Peyer's patch (tissue), 4 donors: ENCODE results near the gene LRRC56. TPM values are rescaled to one million over a fixed set of nuclear protein-coding genes. Genes with fewer than 3 reads are reported as not detected.

Experiments used
- DNase-seq, 3 donors: peaks; one replicate each; pipeline ENCODE4 v3.0.0-alpha.2; 2017 to 2019
- H3K27ac ChIP-seq, 4 donors: fragments of 200-600 bp; sonication (generic); one replicate each; pipeline ENCODE4 v1.5.1; 2016 to 2019
- H3K27me3 ChIP-seq, 2 donors: fragments of 200-600 bp; sonication (generic); one replicate each; pipeline ENCODE4 v1.5.1; 2019
- H3K36me3 ChIP-seq, 3 donors: fragments of 200-600 bp; sonication (generic); one replicate each; pipeline ENCODE4 v1.5.1; 2016 to 2019
- H3K4me1 ChIP-seq, 4 donors: fragments of 200-600 bp; sonication (generic); one replicate each; pipeline ENCODE4 v1.5.1; 2016 to 2019
- H3K4me3 ChIP-seq, 4 donors: fragments of 200-600 bp; sonication (generic); 1 replicate in 3 of 4; 2 replicates in 1 of 4; pipeline ENCODE4 v1.5.1; 2016 to 2019; ENCODE audit warnings: mild to moderate bottlenecking in 1 of 4
- H3K9me3 ChIP-seq, 4 donors: fragments of 200-600 bp; sonication (generic); one replicate each; pipeline ENCODE4 v1.5.1; 2016 to 2019; ENCODE audit warnings: mild to moderate bottlenecking in 1 of 4
- CTCF ChIP-seq, 6 experiments: fragments of 450-650 bp in 4 of 6; fragments of 200-600 bp in 2 of 6; sonication (generic) in 1 of 6; IDR thresholded peaks; one replicate each; pipeline ENCODE4 v1.5.1; 2017 to 2019; ENCODE audit warnings: antibody characterized with exemption in 6 of 6, mild to moderate bottlenecking in 3 of 6, moderate library complexity in 1 of 6
- POLR2A ChIP-seq, 2 donors: fragments of 450-650 bp; IDR thresholded peaks; one replicate each; pipeline ENCODE4 v1.5.1; 2017; ENCODE audit warnings: antibody characterized with exemption in 2 of 2, mild to moderate bottlenecking in 2 of 2, moderate library complexity in 2 of 2
- total RNA-seq, 4 donors: library from RNA; depleted of rRNA; stranded (reverse); fragments of >200 nt; gene quantifications; one replicate each; pipeline ENCODE4 v1.1.0, GENCODE V29; 2016

Gene LRRC56
- total RNA-seq, 4 donors from 2014 or later = 0.67 to 4.1 (median 2.4) TPM

- Histone ChIP-seq H3K4me3 (peak overlapping the region; percentile 50 to 85 (median 68)), H3K27ac (peak overlapping the region in 2 of 4 donors; percentile 76 to 77), H3K9me3 (no peaks in the 10 kb centered on the region), H3K4me1 (peaks cover 9 to 43% (median 30%) of the 10 kb centered on the region in 4 donors), H3K36me3 (no peaks in the 10 kb centered on the region), H3K27me3 (no peaks in the 10 kb centered on the region)
- no peak for DNase-seq
- TF ChIP-seq CTCF (IDR thresholded peaks at IDR 0.05) (no peak), POLR2A (IDR thresholded peaks at IDR 0.05) (no peak)
These were observed 37.4 kb downstream of the LRRC56 start for GRCh38 chr11:574632-575312.

- no peaks in the 10 kb centered on the region for H3K27me3 ChIP-seq
- H3K27ac ChIP-seq = peak overlapping the region in 3 of 4 donors; percentile 20 to 77 (median 76)
- no peak for DNase-seq
- peak in 2 of 6 experiments; percentile 10 to 19 for TF ChIP-seq CTCF (IDR thresholded peaks at IDR 0.05)
- peak in 1 of 2 donors; percentile 57 for TF ChIP-seq POLR2A (IDR thresholded peaks at IDR 0.05)
- H3K9me3 ChIP-seq = no peaks in the 10 kb centered on the region
- H3K36me3 ChIP-seq = no peaks in the 10 kb centered on the region
- peaks cover 12 to 49% (median 33%) of the 10 kb centered on the region in 4 donors for H3K4me1 ChIP-seq
- H3K4me3 ChIP-seq = peak overlapping the region; percentile 50 to 85 (median 68)
These were observed 38.1 kb downstream of the LRRC56 start for GRCh38 chr11:575313-575995.

GRCh38 chr11:575996-576768 is 38.9 kb downstream of the LRRC56 start, which contains the start of gene PHRF1:
Gene PHRF1 (plus strand): TSS chr11:576470. CDS start chr11:581513, 5,043 bp downstream.
- peak; percentile 95 to 98 (median 98) for DNase-seq
- no peaks in the 10 kb centered on the region for H3K36me3 ChIP-seq
- H3K27ac ChIP-seq = peak within 1 kb of the TSS; percentile 86 to 97 (median 92)
- peak within 1 kb of the TSS; percentile 80 to 98 (median 84) for H3K4me3 ChIP-seq
- peaks cover 12 to 57% (median 33%) of the 10 kb centered on the region in 4 donors for H3K4me1 ChIP-seq
- H3K9me3 ChIP-seq = no peaks in the 10 kb centered on the region
- TF ChIP-seq CTCF (IDR thresholded peaks at IDR 0.05) (peak in 3 of 6 experiments; percentile 0 to 16 (median 7)), POLR2A (IDR thresholded peaks at IDR 0.05) (peak; percentile 72 to 92)
- H3K27me3 ChIP-seq = no peaks in the 10 kb centered on the region

GRCh38 chr11:576811-577610 is 39.7 kb downstream of the LRRC56 start:
- H3K27me3 ChIP-seq = no peaks in the 10 kb centered on the region
- H3K4me1 ChIP-seq = peaks cover 12 to 65% (median 33%) of the 10 kb centered on the region in 4 donors
- H3K9me3 ChIP-seq = no peaks in the 10 kb centered on the region
- H3K27ac ChIP-seq = peak overlapping the region; percentile 86 to 97 (median 92)
- TF ChIP-seq POLR2A (IDR thresholded peaks at IDR 0.05) (no peak), CTCF (IDR thresholded peaks at IDR 0.05) (no peak)
- H3K36me3 ChIP-seq = peaks cover 0 to 7% (median 0%) of the 10 kb centered on the region in 3 donors
- H3K4me3 ChIP-seq = peak overlapping the region; percentile 60 to 98 (median 82)
- no peak for DNase-seq

GRCh38 chr11:577611-577894 is 40.2 kb downstream of the LRRC56 start:
- DNase-seq = no peak
- H3K4me3 ChIP-seq = peak overlapping the region; percentile 60 to 98 (median 82)
- peaks cover 12 to 65% (median 33%) of the 10 kb centered on the region in 4 donors for H3K4me1 ChIP-seq
- TF ChIP-seq POLR2A (IDR thresholded peaks at IDR 0.05) = no peak
- no peak for TF ChIP-seq CTCF (IDR thresholded peaks at IDR 0.05)
- peaks cover 0 to 12% (median 0%) of the 10 kb centered on the region in 3 donors for H3K36me3 ChIP-seq
- H3K27me3 ChIP-seq = no peaks in the 10 kb centered on the region
- no peaks in the 10 kb centered on the region for H3K9me3 ChIP-seq
- H3K27ac ChIP-seq = peak overlapping the region in 3 of 4 donors; percentile 86 to 97 (median 93)
